Islet of Langerhans (tissue), 1 donor: ENCODE data around the gene CCRL2.
"Not testable (repeated sequence)": the region's sequence is repeated elsewhere in the genome, so short reads cannot be mapped to it uniquely, and the experiment has no call there.

Source experiments
- FAIRE-seq: peaks from one replicate; lab custom pipeline; 2011; peaks lifted over from hg19 to GRCh38; lab: Jason Lieb, UNC

Gene CCRL2

GRCh38 chr3:46405301-46406019 is 1.6 kb upstream of the CCRL2 start:
- no peak for FAIRE-seq

GRCh38 chr3:46406443-46406787 is 644 bp upstream of the CCRL2 start:
- FAIRE-seq = no peak

- no peak for FAIRE-seq
Measured at GRCh38 chr3:46407970-46408369, 911 bp downstream of the CCRL2 start.

GRCh38 chr3:46408853-46409252 is 1.8 kb downstream of the CCRL2 start:
- no peak for FAIRE-seq

GRCh38 chr3:46409739-46410489 is 2.9 kb downstream of the CCRL2 start:
- no peak for FAIRE-seq

- FAIRE-seq = no peak
Measured at GRCh38 chr3:46410669-46411068, 3.6 kb downstream of the CCRL2 start.

- FAIRE-seq = no peak
Measured at GRCh38 chr3:46411271-46411670, 4.2 kb downstream of the CCRL2 start.

GRCh38 chr3:46412786-46413298 is 5.8 kb downstream of the CCRL2 start:
- FAIRE-seq = no peak

- no peak for FAIRE-seq
Measured at GRCh38 chr3:46413951-46414350, 6.9 kb downstream of the CCRL2 start.

GRCh38 chr3:46414739-46415138 is 7.7 kb downstream of the CCRL2 start:
- FAIRE-seq = no peak

GRCh38 chr3:46416125-46416810 is 9.2 kb downstream of the CCRL2 start:
- no peak for FAIRE-seq

- FAIRE-seq = no peak
Measured at GRCh38 chr3:46416811-46417510, 9.9 kb downstream of the CCRL2 start.

GRCh38 chr3:46417841-46418611 is 11.0 kb downstream of the CCRL2 start:
- no peak for FAIRE-seq

- FAIRE-seq = no peak
Measured at GRCh38 chr3:46419816-46420215, 12.8 kb downstream of the CCRL2 start.

- no peak for FAIRE-seq
Measured at GRCh38 chr3:46420931-46421330, 13.9 kb downstream of the CCRL2 start.

GRCh38 chr3:46422617-46423016 is 15.6 kb downstream of the CCRL2 start:
- FAIRE-seq = no peak

GRCh38 chr3:46423588-46423987 is 16.5 kb downstream of the CCRL2 start:
- no peak for FAIRE-seq

GRCh38 chr3:46426476-46426875 is 19.4 kb downstream of the CCRL2 start:
- not testable (repeated sequence) for FAIRE-seq

GRCh38 chr3:46427404-46427803 is 20.3 kb downstream of the CCRL2 start:
- FAIRE-seq = not testable (repeated sequence)

GRCh38 chr3:46427916-46428833 is 21.1 kb downstream of the CCRL2 start:
- FAIRE-seq = no peak

GRCh38 chr3:46429250-46429649 is 22.2 kb downstream of the CCRL2 start:
- FAIRE-seq = no peak
